Measurements from ENCODE around the gene GPR155. TPM values are rescaled to one million over a fixed set of nuclear protein-coding genes. Genes with fewer than 3 reads are reported as not detected.
"Not testable (repeated sequence)": the region's sequence is repeated elsewhere in the genome, so short reads cannot be mapped to it uniquely, and the experiment has no call there.

Gene GPR155
- total RNA-seq, 1 donor from 2014 or later: 19.2 TPM

- intact Hi-C loops (cut with micrococcal nuclease): no loop called here
Measured at GRCh38 chr2:174439950-174440349, 46.9 kb downstream of the GPR155 start.

- intact Hi-C loops (cut with micrococcal nuclease): no loop called here
Measured at GRCh38 chr2:174439323-174439722, 47.5 kb downstream of the GPR155 start.

GRCh38 chr2:174438146-174438886 lies 48.5 kb downstream of the GPR155 start:
- intact Hi-C loops (cut with micrococcal nuclease): no loop called here

DNA sequence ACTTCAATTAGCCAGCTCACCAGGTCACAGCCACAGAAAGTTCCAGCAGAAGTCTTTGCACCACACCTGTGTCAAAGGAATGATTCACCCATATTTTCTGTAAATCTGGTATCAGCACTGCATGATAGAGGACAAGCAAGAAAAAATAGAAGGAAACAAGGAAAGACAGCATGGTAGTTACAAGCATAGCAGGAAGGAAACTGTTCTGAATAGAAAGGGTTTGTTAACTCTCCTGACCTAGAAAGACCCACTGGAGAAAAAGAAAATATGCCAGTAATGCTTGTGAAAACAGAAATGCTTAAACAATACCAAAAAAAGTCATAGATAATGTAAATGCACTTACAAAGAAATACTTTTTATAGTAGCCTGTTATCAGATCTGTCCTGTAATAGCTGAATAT lies 50.5 kb downstream of the GPR155 start:
- intact Hi-C loops (cut with micrococcal nuclease): no loop called here

- intact Hi-C loops (cut with micrococcal nuclease): no loop called here
Measured at GRCh38 chr2:174431902-174432301, 54.9 kb downstream of the GPR155 start.

DNA sequence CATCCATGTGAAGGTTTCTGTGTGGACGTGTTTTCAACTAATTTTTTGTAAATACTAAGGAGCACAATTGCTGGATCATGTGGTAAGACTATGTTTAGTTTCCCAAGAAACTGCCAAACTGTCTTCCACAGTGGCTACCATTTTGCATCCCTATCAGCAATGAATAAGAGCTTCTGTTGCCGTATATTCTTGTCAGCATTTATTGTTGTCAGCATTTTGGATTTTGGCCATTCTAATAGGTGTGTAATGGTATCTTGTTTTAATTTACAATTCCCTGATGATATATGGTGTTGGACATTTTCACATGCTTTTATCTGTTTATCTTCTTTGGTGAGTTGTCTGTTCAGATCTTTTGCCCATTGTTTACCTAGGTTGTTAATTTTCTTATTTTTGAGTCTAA lies 56.8 kb downstream of the GPR155 start:
- intact Hi-C loops (cut with micrococcal nuclease): no loop called here

DNA sequence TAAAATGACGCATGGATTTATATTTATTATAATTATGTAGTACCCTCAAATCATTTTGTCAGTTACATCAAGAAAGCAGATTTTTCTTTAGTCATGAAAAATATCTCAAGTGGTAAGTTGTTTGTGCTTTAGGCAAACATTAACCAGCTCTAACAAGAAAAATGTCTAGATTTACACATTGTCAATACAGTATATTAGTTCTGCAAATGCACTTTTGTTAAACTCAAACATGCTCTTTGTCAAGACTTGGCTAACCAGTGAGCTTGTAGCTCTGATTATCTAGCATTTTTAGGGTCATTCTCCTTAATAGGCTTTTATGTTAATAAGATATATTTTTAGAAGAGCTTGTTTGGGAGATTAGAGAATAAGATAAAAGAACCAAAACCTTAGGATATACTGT lies 58.6 kb downstream of the GPR155 start:
- intact Hi-C loops (cut with micrococcal nuclease): no loop called here

DNA sequence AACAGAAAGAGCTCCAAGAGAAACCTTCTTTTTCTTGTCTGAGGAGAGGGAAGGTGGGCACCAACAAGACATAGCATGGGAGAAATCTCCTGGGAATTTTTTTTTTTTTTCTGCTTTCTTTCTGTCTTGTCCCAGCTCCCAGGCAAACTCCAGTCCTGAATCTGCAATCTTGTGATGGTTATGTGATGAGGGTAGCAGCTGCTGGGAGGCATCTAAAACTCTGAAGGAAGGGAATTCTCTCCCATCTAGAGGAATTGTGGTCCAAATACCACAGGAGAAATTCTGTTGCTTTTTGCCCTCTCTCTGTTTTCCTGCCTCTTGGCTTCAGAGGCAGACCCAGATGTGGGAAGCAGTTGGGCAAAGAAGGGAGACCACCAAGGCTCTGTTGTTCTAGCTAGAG lies 74.6 kb downstream of the GPR155 start:
- intact Hi-C loops (cut with micrococcal nuclease): no loop called here

DNA sequence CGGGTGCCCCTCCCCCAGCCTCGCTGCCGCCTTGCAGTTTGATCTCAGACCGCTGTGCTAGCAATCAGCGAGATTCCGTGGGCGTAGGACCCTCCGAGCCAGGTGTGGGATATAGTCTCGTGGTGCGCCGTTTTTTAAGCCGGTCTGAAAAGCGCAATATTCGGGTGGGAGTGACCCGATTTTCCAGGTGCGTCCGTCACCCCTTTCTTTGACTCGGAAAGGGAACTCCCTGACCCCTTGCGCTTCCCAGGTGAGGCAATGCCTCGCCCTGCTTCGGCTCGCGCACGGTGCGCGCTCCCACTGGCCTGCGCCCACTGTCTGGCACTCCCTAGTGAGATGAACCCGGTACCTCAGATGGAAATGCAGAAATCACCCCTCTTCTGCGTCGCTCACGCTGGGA lies 76.8 kb downstream of the GPR155 start:
- intact Hi-C loops (cut with micrococcal nuclease): not testable (repeated sequence)

DNA sequence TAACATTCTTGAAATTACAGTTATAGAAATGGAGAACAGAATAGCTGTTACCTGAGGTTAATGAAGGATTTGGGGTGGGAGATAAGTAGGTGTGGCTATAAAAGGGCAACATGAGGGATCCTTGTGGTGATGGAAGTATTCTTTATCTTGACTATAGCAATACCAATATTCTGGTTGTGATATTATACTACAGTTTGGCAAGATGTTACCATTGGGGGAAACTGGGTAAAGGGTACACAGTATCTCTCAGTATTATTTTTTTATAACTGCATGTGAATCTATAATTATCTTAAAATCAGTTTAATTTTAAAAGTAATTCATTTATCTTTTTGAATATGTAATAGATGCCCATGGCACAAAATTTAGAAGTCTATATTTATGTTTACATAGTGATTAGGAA lies 83.2 kb downstream of the GPR155 start:
- intact Hi-C loops (cut with micrococcal nuclease): no loop called here

DNA sequence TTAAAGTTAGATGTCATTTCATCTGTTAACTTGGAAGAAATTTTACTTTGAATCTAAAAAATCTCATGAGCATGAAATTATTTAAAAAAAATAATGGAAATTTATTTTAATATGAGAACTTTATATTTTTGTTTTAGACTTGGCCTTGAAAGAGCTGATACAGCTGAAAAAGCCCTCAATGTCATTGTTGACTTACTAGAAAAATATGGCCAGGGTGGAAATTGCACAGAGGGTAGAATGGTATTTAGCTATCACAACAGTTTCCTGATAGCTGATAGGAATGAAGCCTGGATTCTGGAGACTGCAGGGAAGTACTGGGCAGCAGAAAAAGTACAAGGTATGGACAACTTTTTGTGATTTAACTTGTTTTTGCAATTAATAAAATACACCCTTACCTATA lies 86.0 kb downstream of the GPR155 start:
- intact Hi-C loops (cut with micrococcal nuclease): no loop called here

- intact Hi-C loops (cut with micrococcal nuclease): loop anchor here (5.0 kb wide), 7 partner anchors 153 to 1868 kb away; partner anchors contain the start of genes LNPK, MTX2 and SP3
Measured at GRCh38 chr2:174399171-174399570, 87.7 kb downstream of the GPR155 start.

- intact Hi-C loops (cut with micrococcal nuclease): loop anchor here (5.0 kb wide), 7 partner anchors 155 to 1870 kb away; partner anchors contain the start of genes LNPK, MTX2 and SP3
Measured at GRCh38 chr2:174397773-174398172, 89.1 kb downstream of the GPR155 start.

DNA sequence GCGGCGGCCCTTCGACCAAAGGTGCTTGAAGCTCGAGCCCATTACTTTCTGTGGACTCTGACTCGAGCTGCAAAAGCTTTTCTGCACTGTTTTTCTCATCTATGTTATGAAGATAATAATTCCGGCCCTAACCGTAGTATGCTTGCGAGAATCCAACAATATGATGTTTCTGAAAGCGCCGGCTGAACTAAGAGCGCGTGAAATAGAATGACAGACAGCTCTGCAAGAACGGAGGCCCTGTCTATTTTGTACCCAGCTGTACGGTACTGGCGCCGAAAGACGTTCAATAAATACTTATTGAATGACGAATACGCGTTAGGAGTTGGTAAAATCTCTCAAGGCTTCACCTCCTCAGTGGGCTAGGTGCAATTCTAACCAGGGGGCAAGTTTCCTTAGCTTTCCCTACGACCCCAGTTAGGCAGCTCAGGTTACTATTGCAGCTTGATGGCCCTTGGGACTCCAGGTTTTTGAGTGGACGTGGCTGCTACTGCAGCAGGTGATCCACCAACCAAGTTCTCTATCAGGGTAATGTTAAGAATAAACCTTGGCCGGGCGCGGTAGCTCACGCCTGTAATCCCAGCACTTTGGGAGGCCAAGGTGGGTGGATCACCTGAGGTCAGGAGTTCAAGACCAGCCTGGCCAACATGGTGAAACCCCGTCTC lies 90.7 kb downstream of the GPR155 start:
- intact Hi-C loops (cut with micrococcal nuclease): loop anchor here (1.0 to 5.0 kb wide), 12 partner anchors 91 to 1871 kb away; partner anchors contain the start of genes ATF2, CDCA7, GPR155 and LNPK

GRCh38 chr2:174395284-174395968 lies 91.4 kb downstream of the GPR155 start, which contains the start of gene SCRN3:
Gene SCRN3 (plus strand): TSS chr2:174395730. CDS start chr2:174398284, 2,554 bp downstream.
- intact Hi-C loops (cut with micrococcal nuclease): loop anchor here (1.0 to 5.0 kb wide), 12 partner anchors 92 to 1872 kb away; partner anchors contain the start of genes ATF2, CDCA7, GPR155 and LNPK

DNA sequence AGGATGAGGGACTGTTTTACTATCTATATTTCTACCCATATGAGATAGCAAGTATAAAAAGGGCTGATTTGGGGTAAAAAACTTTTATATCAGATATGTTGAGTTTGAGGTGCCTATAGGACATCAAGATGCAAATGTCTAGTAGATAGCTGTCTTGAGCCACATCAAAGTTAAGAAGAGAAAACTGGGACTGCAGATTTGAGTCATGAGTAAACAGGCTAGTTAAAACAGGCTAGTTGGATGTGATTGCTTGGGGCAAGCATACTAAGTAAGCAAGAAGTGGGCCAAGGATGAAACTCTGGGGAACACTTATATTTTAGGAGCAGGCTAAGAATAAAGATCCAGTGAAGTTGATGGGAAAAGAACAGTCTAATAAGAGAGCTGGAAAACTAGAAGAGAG lies 94.1 kb downstream of the GPR155 start:
- intact Hi-C loops (cut with micrococcal nuclease): no loop called here

GRCh38 chr2:174390303-174390702 lies 96.5 kb downstream of the GPR155 start:
- intact Hi-C loops (cut with micrococcal nuclease): not testable (repeated sequence)

GRCh38 chr2:174389542-174389941 lies 97.3 kb downstream of the GPR155 start:
- intact Hi-C loops (cut with micrococcal nuclease): no loop called here

DNA sequence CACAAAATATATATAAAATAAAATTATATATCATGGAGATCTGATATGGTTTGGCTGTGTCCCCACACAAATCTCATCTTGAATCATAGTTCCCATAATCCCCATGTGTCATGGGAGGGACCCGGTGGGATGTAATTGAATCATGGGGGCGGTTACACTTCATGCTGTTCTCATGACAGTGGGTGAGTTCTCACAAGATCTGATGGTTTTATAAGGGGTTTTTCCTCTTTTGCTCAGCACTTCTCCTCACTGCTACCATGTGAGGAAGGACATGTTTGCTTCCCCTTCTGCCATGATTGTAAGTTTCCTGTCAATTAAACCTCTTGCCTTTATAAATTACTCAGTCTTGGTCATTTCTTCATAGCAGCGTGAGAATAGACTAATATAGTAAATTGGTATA lies 98.1 kb downstream of the GPR155 start:
- intact Hi-C loops (cut with micrococcal nuclease): not testable (repeated sequence)

- intact Hi-C loops (cut with micrococcal nuclease): no loop called here
Measured at GRCh38 chr2:174385201-174385600, 101.6 kb downstream of the GPR155 start.

GRCh38 chr2:174383796-174384195 lies 103.0 kb downstream of the GPR155 start:
- intact Hi-C loops (cut with micrococcal nuclease): no loop called here

Measured in T-helper 1 cell treated with Interleukin-12 subunit alpha and Interleukin-12 subunit beta and Interleukin-4 antibody, amounts not matched to agents 30 ng/mL and 1 ng/mL, for 36 hours (primary cell).